HG03575 (cell line): Measurements from ENCODE around the gene WDR12.

Source experiments
- ATAC-seq: cut with Tn5 transposase; IDR thresholded peaks from one replicate; pipeline ENCODE4 v1.9.1; 2021; ENCODE audit not compliant: unreplicated experiment, insufficient number of reproducible peaks, low FRiP score; ENCODE audit errors: extremely low read depth

WDR12 gene

DNA sequence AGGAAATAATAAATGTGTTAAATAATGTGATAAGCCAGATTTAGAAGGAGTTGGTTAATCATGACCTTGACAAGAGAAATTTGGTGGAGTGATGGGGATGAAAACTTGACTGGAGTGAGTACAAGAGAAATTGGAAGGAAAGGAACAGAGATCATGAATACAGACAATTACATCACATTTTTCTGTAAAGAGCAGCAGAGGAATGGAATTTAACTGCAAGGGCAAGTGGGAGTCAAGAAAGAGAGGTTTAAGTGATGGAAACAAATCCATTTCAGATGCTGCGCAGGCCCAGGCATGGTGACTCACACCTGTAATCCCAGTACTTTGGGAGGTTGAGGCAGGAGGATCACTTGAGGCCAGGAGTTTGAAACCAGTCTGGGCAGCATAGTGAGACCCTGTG, 86.6 kb downstream of the WDR12 start:
- ATAC-seq = no peak
